GM12878 (cell line): ENCODE results near the gene ID3.

Experiments used
- BMI1 ChIP-seq: fragments of 450-650 bp; IDR thresholded peaks from 2 replicates; pipeline ENCODE4 v1.6.1; 2016; ENCODE audit warnings: mild to moderate bottlenecking, moderate library complexity, borderline replicate concordance
- CBX5 ChIP-seq: sonication (generic); IDR thresholded peaks from 2 replicates; pipeline ENCODE4 v1.6.1; 2016; ENCODE audit warnings: low read depth, moderate library complexity, mild to moderate bottlenecking, inconsistent platforms
- CTCF ChIP-seq, 3 experiments: IDR thresholded peaks in 2 of 3; conservative IDR thresholded peaks in 1 of 3; 2 replicates each; pipeline ENCODE4 v1.5.1; 2011; ENCODE audit warnings: low read depth in 3 of 3, low read length in 3 of 3, mild to moderate bottlenecking in 3 of 3, control low read depth in 2 of 3, moderate library complexity in 2 of 3, inconsistent platforms in 1 of 3, mixed read lengths in 1 of 3; ENCODE audit not compliant: control insufficient read depth in 2 of 3, insufficient read depth in 1 of 3; ENCODE audit errors: extremely low read depth in 1 of 3
- DPF2 ChIP-seq: fragments of 450-650 bp; IDR thresholded peaks from 2 replicates; pipeline ENCODE4 v1.6.1; 2017; ENCODE audit warnings: mild to moderate bottlenecking
- E2F4 ChIP-seq: IDR thresholded peaks from 2 replicates; pipeline ENCODE4 v1.6.1; 2012; ENCODE audit warnings: low read depth, low read length, improper control_type of control experiment
- EZH2 ChIP-seq: IDR thresholded peaks from 2 replicates; pipeline ENCODE4 v1.6.1; 2012; ENCODE audit warnings: low read depth, mild to moderate bottlenecking, control low read depth, inconsistent platforms, low read length, borderline replicate concordance; ENCODE audit not compliant: control insufficient read depth
- JUND ChIP-seq: IDR thresholded peaks from 2 replicates; pipeline ENCODE4 v1.6.1; 2012; ENCODE audit warnings: low read depth, mild to moderate bottlenecking, low read length, improper control_type of control experiment, moderate library complexity
- NFYB ChIP-seq: IDR thresholded peaks from 2 replicates; pipeline ENCODE4 v1.6.1; 2011; ENCODE audit warnings: low read depth, mild to moderate bottlenecking, low read length, improper control_type of control experiment, moderate library complexity; ENCODE audit not compliant: insufficient read depth
- POLR2A ChIP-seq: IDR thresholded peaks from 2 replicates; pipeline ENCODE4 v1.6.1; 2011; ENCODE audit warnings: low read depth, mild to moderate bottlenecking, low read length
- SIN3A ChIP-seq: IDR thresholded peaks from 2 replicates; pipeline ENCODE4 v1.6.1; 2012; ENCODE audit warnings: low read depth, low read length, improper control_type of control experiment
- SUZ12 ChIP-seq: fragments of 200-600 bp; sonication (generic); IDR thresholded peaks from one replicate; pipeline ENCODE4 v1.6.1; 2018; ENCODE audit warnings: antibody characterized with exemption, mild to moderate bottlenecking; ENCODE audit not compliant: unreplicated experiment
- TBL1XR1 ChIP-seq: IDR thresholded peaks from 2 replicates; pipeline ENCODE4 v1.6.1; 2012; ENCODE audit warnings: low read depth, low read length, improper control_type of control experiment
- ZBTB11 ChIP-seq: fragments of 450-650 bp; formaldehyde crosslinking; IDR thresholded peaks from 2 replicates; pipeline ENCODE4 v1.5.0; 2022; ENCODE audit warnings: mild to moderate bottlenecking, missing genetic modification characterization

GRCh38 chr1:23517581-23517980 is 41.7 kb downstream of the ID3 start:
- TF ChIP-seq DPF2: no peak
- no peak for TF ChIP-seq EZH2
- no peak for TF ChIP-seq CTCF (IDR thresholded peaks at IDR 0.05 in 2 of 3, conservative IDR thresholded peaks at IDR 0.05 in 1 of 3; ENCODE audit: control insufficient read depth in 2 of 3, extremely low read depth in 1 of 3, insufficient read depth in 1 of 3, low read depth in 3 of 3, low read length in 3 of 3)
- TF ChIP-seq CBX5: no peak
- TF ChIP-seq E2F4: no peak
- no peak for TF ChIP-seq TBL1XR1
- TF ChIP-seq POLR2A: no peak
- TF ChIP-seq JUND: no peak
- no peak for TF ChIP-seq NFYB
- TF ChIP-seq SIN3A: no peak
- TF ChIP-seq ZBTB11 (CRISPR knock-in tag): no peak
- no peak for TF ChIP-seq SUZ12
- TF ChIP-seq BMI1: no peak
